Measurements from ENCODE around the gene CMTM5.
"Not testable (repeated sequence)": the region's sequence is repeated elsewhere in the genome, so short reads cannot be mapped to it uniquely, and the experiment has no call there.

The CMTM5 gene

DNA sequence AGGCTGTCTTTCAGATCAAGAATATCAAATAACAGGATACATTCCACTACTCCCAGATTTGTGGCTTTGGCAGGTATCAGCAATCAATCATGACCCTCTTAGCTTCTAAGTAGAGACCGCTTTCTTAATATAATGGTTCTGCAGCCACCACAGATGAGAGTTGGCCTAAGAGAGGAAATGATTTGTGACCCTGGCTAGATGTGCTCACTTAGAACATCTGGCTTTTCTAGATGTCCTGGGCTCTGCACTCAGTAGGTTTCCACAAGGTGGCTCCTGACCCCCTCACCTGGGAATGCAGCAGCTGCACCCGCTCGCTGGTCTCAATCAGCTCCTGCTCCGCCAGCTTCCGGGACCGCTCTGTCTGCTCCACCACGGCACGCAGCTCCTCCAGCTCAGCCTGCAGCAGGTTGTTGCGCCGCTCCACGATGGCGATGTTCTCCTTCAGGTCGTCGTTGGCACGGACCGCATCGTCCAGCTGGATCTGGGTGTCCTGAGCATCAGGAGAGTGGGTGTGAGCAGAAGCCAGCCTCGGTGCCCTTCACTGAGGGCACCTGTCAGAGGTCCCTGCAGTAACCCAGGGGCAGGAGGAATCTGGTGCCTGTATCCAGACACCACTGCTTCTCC, 8.9 kb downstream of the CMTM5 start:
- Mint-ChIP-seq H3K4me1 (no peaks in the 10 kb centered on the region), H3K9me3 (no peaks in the 10 kb centered on the region), H3K36me3 (ENCODE audit: insufficient read depth) (peaks cover 3% of the 10 kb centered on the region), H3K4me3 (no peak overlapping the region), H3K27me3 (peaks cover 70% of the 10 kb centered on the region), H3K27ac (ENCODE audit: low read depth) (no peak overlapping the region)
- ATAC-seq (replicated peaks; ENCODE audit: extremely low read depth, poor library complexity, severe bottlenecking) (no peak), DNase-seq (ENCODE audit: low spot score in 2 of 2) (no peak)

DNA sequence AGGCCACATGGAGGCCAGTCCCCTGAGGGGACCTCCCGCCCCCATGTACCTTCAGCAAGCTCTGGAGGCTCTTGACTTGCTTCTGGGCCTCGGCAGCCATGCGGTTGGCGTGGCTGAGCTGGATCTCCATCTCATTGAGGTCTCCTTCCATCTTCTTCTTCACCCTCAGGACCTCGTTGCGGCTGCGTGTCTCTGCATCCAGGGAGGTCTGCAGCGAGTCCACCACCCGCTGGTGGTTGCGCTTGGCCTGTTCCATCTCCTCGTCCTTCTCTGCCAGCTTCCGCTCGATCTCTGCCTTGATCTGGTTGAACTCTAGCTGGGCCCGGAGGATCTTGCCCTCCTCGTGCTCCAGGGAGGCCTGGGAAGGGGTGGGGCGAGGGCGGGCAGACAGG, 9.4 kb downstream of the CMTM5 start:
- H3K4me1 Mint-ChIP-seq, result not testable (repeated sequence)

DNA sequence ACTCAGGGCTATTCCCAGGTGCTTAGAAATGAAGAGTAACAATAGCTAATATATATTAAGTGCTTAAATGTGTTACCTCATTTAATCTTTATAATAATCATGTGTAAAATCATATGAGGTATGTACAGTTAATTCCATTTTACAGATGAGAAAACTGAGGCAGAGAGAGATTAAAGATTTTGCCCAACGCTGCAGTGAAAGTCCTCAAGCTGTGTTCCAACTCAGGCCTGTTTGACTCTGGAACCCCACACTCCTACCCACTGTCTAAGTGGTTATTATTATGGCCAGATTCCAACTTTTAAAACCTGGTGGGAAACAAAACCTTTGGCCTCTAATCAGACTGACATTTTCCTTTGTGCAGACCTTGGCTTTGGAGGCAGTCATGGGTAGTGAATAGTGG, 10.2 kb downstream of the CMTM5 start:
- Mint-ChIP-seq H3K9me3 (no peaks in the 10 kb centered on the region), H3K36me3 (ENCODE audit: insufficient read depth) (peaks cover 3% of the 10 kb centered on the region), H3K4me3 (no peak overlapping the region), H3K4me1 (no peaks in the 10 kb centered on the region), H3K27me3 (peaks cover 63% of the 10 kb centered on the region), H3K27ac (ENCODE audit: low read depth) (no peak overlapping the region)
- DNase-seq (ENCODE audit: low spot score in 2 of 2) (no peak), ATAC-seq (replicated peaks; ENCODE audit: extremely low read depth, poor library complexity, severe bottlenecking) (no peak)

More for the DNA sequence above, 9.4 kb downstream of the CMTM5 start:
- H3K27ac Mint-ChIP-seq (ENCODE audit: low read depth); ATAC-seq (replicated peaks; ENCODE audit: extremely low read depth, poor library complexity, severe bottlenecking); H3K9me3 Mint-ChIP-seq; H3K36me3 Mint-ChIP-seq (ENCODE audit: insufficient read depth); H3K4me3 Mint-ChIP-seq; DNase-seq (ENCODE audit: low spot score in 2 of 2): not testable (repeated sequence)
- H3K27me3 Mint-ChIP-seq, result peaks cover 70% of the 10 kb centered on the region

DNA sequence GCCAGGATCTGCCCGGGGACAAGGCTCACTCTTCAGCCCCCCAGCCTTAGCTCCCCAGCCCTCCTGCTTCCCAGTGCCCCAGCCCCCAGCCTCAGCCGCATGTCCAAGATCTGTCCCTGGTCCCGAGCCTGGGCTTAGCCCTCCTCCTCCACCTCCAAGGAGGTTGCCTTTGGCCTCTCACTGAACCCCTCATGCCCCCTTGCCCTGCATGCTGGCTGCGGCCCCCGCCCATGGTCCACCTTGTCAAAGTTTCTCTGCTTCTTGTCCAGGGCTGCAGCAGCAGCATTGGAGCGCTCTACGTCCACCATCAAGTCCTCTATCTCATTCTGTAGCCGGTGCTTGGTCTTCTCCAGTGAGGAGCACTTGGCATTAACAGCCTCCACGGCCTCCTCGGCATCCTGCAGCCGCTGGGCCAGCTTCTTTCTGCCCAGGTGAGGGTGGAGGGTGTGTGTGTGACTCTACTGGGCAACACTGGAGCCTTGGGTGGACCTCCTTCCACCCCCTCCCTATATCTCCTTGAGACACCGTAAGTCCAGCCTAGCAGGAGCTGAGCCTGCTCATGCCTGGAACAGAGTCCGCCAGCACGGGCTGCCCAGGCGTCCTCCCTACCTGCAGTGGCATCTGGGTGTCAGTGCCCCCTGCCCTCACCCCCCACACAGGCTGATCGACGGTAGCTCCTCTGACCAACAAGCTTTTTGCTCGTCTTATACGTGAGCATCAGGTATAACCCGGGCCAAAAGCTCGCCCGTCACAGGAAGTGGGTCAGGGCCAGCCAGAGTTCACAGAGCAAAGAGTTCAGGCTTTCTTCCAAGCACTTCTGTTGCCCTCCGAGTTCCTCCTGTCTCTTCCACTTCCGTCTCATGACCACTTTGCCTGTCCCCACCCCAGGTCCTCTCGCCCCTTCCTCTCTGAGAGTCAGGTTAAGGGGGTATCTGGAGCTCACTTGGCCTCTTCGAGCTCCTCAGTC, 11.4 kb downstream of the CMTM5 start:
- ATAC-seq (replicated peaks; ENCODE audit: extremely low read depth, poor library complexity, severe bottlenecking) (no peak), DNase-seq (ENCODE audit: low spot score in 2 of 2) (no peak)
- Mint-ChIP-seq H3K27ac (ENCODE audit: low read depth) (no peak overlapping the region), H3K9me3 (no peaks in the 10 kb centered on the region), H3K4me1 (no peaks in the 10 kb centered on the region), H3K27me3 (peaks cover 52% of the 10 kb centered on the region), H3K4me3 (no peak overlapping the region), H3K36me3 (ENCODE audit: insufficient read depth) (peaks cover 3% of the 10 kb centered on the region)

DNA sequence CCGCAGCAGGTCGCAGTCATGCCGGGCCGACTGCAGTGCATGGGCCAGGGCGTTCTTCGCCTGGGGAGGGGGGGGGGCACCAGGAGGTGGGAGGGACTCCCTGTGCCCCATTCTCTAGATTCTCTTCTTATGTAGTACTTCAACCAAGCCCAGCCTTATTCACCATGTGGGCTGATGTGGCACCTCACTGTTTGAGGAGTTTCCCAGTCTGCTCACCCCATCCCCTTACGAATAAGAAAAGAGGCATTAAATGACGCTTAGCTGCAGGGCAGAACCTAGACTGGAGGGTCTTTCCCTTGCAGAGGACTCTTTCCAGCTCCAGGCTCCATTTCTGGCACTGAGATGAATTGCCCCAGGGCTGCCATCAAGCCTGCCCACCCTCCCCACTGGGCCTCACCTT, 12.2 kb downstream of the CMTM5 start:
- Mint-ChIP-seq H3K9me3 (no peaks in the 10 kb centered on the region), H3K4me1 (no peaks in the 10 kb centered on the region), H3K27me3 (peaks cover 51% of the 10 kb centered on the region), H3K4me3 (no peak overlapping the region), H3K36me3 (ENCODE audit: insufficient read depth) (peaks cover 3% of the 10 kb centered on the region), H3K27ac (ENCODE audit: low read depth) (no peak overlapping the region)
- ATAC-seq (replicated peaks; ENCODE audit: extremely low read depth, poor library complexity, severe bottlenecking) (no peak), DNase-seq (ENCODE audit: low spot score in 2 of 2) (no peak)

DNA sequence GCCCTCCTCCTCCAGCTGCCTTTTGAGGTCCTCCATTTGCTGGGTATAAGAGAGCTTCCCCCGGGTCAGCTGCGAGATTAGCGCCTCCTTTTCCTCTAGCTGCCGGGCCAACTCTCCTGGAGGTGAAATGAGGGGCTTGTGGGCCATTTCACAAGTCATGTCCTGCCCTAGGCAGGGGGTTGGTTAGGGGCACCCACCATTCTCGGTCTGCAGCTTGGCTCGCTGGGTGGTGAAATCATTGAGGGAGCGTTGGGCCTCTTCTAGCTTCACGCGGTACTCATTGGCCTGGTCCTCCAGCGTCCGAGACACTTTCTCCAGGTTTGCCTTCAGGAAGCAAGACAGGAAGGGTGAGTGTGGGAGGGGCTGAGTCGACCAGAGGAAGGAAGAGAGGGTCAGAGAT, 12.6 kb downstream of the CMTM5 start:
- peaks cover 47% of the 10 kb centered on the region for H3K27me3 Mint-ChIP-seq
- H3K27ac Mint-ChIP-seq (ENCODE audit: low read depth), result no peak overlapping the region
- DNase-seq (ENCODE audit: low spot score in 2 of 2), result no peak
- no peaks in the 10 kb centered on the region for H3K4me1 Mint-ChIP-seq
- H3K9me3 Mint-ChIP-seq, result no peaks in the 10 kb centered on the region
- no peak overlapping the region for H3K4me3 Mint-ChIP-seq
- ATAC-seq (replicated peaks; ENCODE audit: extremely low read depth, poor library complexity, severe bottlenecking), result no peak
- peaks cover 3% of the 10 kb centered on the region for H3K36me3 Mint-ChIP-seq (ENCODE audit: insufficient read depth)

DNA sequence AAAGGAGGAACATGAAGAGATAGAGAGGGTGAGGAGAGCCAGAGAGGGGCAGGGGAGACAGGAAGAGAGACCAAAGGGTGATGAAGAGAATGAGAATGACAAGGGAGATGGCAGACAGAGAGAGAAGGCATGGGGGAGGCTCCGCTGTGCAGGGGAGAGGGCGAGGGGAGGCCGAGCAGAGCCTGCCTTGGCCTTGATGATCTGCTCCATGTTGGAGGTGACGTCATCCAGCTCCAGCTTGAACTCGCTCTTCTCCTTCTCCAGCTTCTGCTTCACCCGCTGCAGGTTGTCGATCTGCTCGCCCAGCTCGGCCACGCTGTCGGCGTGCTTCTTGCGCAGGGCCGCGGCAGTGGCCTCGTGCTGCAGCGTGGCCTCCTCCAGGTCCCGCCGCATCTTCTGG, 13.0 kb downstream of the CMTM5 start:
- not testable (repeated sequence) for H3K27ac Mint-ChIP-seq (ENCODE audit: low read depth); H3K9me3 Mint-ChIP-seq; H3K4me1 Mint-ChIP-seq; DNase-seq (ENCODE audit: low spot score in 2 of 2); H3K36me3 Mint-ChIP-seq (ENCODE audit: insufficient read depth); ATAC-seq (replicated peaks; ENCODE audit: extremely low read depth, poor library complexity, severe bottlenecking); H3K4me3 Mint-ChIP-seq
- H3K27me3 Mint-ChIP-seq, result peaks cover 45% of the 10 kb centered on the region

DNA sequence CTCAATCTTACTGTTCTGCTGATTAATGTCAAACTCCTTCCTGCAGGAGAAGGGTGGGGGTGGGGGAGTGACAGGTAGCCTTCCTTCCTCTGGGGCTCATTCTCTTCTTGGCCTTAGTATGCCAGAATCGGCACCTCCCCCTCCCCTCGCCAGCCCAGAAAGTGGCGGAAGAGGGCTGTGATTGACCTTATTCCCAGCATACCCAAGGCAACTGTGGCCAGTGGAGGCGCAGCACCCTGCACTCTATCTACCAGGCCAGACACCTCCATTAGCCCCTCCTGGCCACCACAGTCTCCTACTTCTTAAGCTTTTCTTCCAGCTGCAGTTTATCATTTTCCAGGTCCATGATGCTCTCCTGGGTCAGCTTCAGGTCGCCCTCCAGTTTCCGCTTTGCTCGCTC, 15.8 kb downstream of the CMTM5 start:
- no peaks in the 10 kb centered on the region for H3K4me1 Mint-ChIP-seq
- H3K27ac Mint-ChIP-seq (ENCODE audit: low read depth), result no peak overlapping the region
- ATAC-seq (replicated peaks; ENCODE audit: extremely low read depth, poor library complexity, severe bottlenecking) (no peak), DNase-seq (ENCODE audit: low spot score in 2 of 2) (no peak)
- H3K4me3 Mint-ChIP-seq, result no peak overlapping the region
- no peaks in the 10 kb centered on the region for H3K9me3 Mint-ChIP-seq
- H3K36me3 Mint-ChIP-seq (ENCODE audit: insufficient read depth), result peaks cover 3% of the 10 kb centered on the region
- H3K27me3 Mint-ChIP-seq, result peaks cover 45% of the 10 kb centered on the region

DNA sequence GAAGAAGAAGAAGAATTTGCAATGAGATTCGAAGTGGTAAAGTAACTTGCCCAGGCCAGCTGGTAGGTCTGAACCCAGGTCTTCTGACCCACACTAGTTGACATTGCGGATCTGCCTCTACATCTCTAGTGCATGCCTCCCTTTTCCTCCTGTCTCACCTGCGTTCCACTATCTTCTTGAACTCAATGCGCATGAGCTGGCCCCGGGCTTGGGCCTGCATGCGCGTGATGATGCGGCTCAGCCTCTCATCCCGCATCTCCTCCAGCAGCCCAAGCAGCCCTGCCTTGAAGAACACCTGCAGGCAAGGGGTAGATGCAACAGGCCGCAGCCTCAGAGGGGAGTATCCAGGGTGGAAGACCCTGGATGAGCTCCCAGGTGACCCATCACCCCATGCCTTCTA, 19.3 kb downstream of the CMTM5 start:
- Mint-ChIP-seq H3K4me3 (no peak overlapping the region), H3K27ac (ENCODE audit: low read depth) (no peak overlapping the region), H3K9me3 (no peaks in the 10 kb centered on the region), H3K27me3 (peaks cover 19% of the 10 kb centered on the region), H3K4me1 (no peaks in the 10 kb centered on the region), H3K36me3 (ENCODE audit: insufficient read depth) (peaks cover 3% of the 10 kb centered on the region)
- ATAC-seq (replicated peaks; ENCODE audit: extremely low read depth, poor library complexity, severe bottlenecking) (no peak), DNase-seq (ENCODE audit: low spot score in 2 of 2) (no peak)

DNA sequence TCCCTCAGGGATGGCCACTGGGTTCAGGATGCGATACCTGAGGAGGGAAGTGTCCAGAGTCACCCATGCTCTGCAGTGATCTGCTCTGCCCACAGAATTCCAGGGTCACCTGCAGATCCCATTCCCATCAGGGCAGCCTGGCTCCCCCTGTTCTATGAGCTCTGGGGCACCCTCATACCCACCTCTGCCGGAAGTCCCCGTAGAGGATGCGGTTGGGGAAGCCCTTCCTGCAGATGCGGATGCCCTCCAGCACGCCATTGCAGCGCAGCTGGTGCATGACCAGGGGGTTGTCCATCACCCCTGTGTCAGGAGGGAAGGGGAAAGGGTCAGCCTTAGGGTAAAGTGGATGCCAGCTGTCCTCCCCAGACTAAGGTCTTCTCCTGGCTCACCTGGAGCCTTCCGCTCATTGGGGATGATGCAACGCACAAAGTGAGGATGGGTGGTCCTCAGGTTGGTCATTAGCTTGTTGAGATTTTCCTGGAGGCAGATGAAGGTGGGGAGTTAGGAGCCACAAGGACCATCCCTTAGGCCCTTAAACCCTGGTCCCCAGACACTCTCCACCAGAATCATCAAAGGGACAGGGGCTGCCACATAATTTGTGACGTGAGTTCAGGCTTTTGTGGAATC, 20.0 kb downstream of the CMTM5 start:
- peaks cover 20% of the 10 kb centered on the region for H3K27me3 Mint-ChIP-seq
- peaks cover 3% of the 10 kb centered on the region for H3K36me3 Mint-ChIP-seq (ENCODE audit: insufficient read depth)
- no peaks in the 10 kb centered on the region for H3K4me1 Mint-ChIP-seq
- no peaks in the 10 kb centered on the region for H3K9me3 Mint-ChIP-seq
- ATAC-seq (replicated peaks; ENCODE audit: extremely low read depth, poor library complexity, severe bottlenecking) (no peak), DNase-seq (ENCODE audit: low spot score in 2 of 2) (no peak)
- H3K27ac Mint-ChIP-seq (ENCODE audit: low read depth), result no peak overlapping the region
- H3K4me3 Mint-ChIP-seq, result no peak overlapping the region

DNA sequence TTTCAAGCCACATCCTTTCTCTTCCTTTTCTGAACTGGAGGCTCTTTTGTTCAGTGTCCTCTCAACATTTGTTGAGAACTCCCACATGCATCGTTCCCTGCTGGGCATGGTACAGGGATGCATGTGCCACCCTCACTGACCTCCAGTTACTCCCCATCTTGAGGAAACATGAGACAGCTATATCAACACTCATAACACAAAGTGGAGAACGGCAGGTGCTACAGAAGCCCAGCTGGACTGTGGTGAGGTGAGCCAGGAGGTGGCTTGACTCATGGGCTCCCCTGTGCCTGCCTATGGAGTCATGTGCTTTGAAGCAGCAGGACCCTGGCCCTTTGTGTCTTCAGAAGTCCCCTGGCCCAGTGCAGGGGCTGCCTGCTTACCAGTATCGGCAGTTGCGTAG, 21.5 kb downstream of the CMTM5 start:
- ATAC-seq (replicated peaks; ENCODE audit: extremely low read depth, poor library complexity, severe bottlenecking), result no peak
- Mint-ChIP-seq H3K4me3 (no peak overlapping the region), H3K4me1 (no peaks in the 10 kb centered on the region), H3K27me3 (peaks cover 35% of the 10 kb centered on the region), H3K9me3 (no peaks in the 10 kb centered on the region), H3K27ac (ENCODE audit: low read depth) (no peak overlapping the region), H3K36me3 (ENCODE audit: insufficient read depth) (no peaks in the 10 kb centered on the region)
- DNase-seq (ENCODE audit: low spot score in 2 of 2), result no peak

DNA sequence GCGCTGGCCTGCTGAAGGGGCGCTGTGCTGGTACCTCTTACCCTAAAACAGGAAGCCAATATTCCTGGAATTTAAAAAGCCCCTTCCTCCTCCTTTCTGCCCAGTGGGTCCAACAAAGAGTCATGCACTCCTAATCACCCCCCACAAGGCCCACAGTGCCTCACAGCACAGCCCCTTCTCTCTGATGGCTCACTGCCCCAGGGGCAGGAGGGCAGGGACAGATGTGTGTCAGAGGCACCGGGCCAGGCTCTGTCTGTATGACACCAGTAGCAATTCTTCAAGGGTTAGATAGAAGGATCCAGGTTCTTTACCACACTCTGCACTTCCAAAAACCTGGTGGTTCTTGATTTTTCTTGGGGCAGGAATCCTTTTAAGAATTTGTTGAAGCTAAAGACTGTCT, 22.3 kb downstream of the CMTM5 start:
- Mint-ChIP-seq H3K9me3 (no peaks in the 10 kb centered on the region), H3K36me3 (ENCODE audit: insufficient read depth) (no peaks in the 10 kb centered on the region), H3K27me3 (peaks cover 42% of the 10 kb centered on the region), H3K27ac (ENCODE audit: low read depth) (no peak overlapping the region), H3K4me3 (no peak overlapping the region), H3K4me1 (no peaks in the 10 kb centered on the region)
- ATAC-seq (replicated peaks; ENCODE audit: extremely low read depth, poor library complexity, severe bottlenecking) (no peak), DNase-seq (ENCODE audit: low spot score in 2 of 2) (no peak)

DNA sequence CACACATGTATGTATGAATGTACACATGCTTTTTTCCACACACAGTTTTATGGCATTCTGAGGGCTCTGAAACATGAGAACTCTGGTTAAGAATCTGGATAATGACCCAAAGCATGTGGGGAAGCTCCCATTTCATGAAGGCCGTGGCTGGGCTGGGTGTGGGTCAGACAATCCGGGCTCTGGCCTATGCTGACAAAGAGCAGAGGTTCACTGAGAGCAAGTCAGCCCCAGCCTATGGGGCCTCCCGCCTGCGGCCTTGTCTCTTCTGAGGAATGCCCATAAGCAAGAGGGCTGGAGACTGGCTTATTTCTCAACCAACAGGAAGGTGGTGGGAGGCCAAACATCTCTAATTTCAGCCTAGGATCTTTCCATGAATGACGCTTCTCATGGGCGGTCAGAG, 22.7 kb downstream of the CMTM5 start:
- Mint-ChIP-seq H3K27me3 (peaks cover 42% of the 10 kb centered on the region), H3K36me3 (ENCODE audit: insufficient read depth) (no peaks in the 10 kb centered on the region), H3K9me3 (no peaks in the 10 kb centered on the region), H3K27ac (ENCODE audit: low read depth) (no peak overlapping the region), H3K4me3 (no peak overlapping the region), H3K4me1 (no peaks in the 10 kb centered on the region)
- no peak for DNase-seq (ENCODE audit: low spot score in 2 of 2)
- no peak for ATAC-seq (replicated peaks; ENCODE audit: extremely low read depth, poor library complexity, severe bottlenecking)
